CD4-positive, alpha-beta T cell treated with Interleukin-15 for 4 hours (primary cell): ENCODE data around the gene ITPRIP.
A peak's percentile ranks its signal among the peaks of the same experiment; 100 is the strongest.

Source experiments
- DNase-seq: peaks from one replicate; pipeline ENCODE4 v3.0.0-alpha.2; 2020; ENCODE audit warnings: low spot score

The ITPRIP gene

GRCh38 chr10:104307576-104308438, 30.5 kb downstream of the ITPRIP start:
- DNase-seq, result no peak

- no peak for DNase-seq
Observed at GRCh38 chr10:104306897-104307296, 31.4 kb downstream of the ITPRIP start.

GRCh38 chr10:104304927-104305326, 33.3 kb downstream of the ITPRIP start:
- DNase-seq, result no peak

DNA sequence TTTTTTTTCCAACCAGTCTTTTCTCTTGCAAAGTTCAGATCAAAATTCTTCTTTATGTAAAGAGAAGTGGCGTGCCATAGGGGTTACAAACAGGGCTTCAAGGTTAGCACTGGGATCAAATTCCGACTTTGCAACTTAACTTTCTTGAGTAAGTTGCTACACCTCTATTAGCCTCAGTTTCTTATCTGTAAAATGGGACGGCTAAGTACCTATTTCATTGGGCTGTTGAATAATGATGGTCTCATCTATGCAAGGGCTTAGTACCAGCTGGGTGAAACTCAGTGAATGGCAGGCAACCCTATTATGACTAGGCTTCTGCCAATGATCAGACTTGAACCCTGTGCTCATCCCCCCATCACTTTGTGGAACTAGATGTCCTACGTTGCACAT, 33.9 kb downstream of the ITPRIP start:
- no peak for DNase-seq

- DNase-seq, result peak; percentile 25
Observed at GRCh38 chr10:104303594-104304355, 34.5 kb downstream of the ITPRIP start.

DNA sequence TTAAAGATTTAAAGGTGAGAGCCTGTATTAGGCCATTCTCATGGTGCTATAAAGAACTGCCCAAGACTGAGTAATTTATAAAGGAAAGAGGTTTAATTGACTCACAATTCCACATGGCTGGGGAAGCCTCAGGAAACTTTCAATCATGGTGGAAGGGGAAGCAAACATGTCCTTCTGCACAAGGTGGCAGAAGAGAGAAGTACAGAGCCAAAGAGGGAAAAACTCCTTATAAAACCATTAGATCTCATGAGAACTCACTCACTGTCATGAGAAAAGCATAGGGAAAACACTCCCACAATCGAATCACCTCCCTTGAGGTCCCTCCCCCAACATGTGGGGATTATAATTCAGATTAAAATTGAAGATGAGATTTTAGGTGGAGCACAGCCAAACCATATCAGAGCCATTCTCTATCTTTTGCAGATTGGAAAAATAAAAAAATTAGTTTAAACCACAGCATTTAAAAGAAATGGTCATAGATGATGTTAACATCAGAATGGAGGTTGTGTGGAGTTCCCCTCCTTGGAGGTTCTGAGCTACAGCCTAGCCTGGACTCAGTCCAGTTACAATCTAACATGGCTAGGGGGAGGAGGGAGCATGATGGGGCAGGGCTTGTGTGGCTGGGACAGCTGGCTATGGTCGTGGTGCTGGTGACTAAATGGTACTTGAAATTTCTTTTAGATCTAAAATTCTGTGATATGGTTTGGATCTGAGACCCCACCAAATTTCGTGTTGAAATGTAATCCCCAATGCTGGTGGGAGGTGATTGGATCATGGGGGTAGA, 36.2 kb downstream of the ITPRIP start:
- no peak for DNase-seq

DNA sequence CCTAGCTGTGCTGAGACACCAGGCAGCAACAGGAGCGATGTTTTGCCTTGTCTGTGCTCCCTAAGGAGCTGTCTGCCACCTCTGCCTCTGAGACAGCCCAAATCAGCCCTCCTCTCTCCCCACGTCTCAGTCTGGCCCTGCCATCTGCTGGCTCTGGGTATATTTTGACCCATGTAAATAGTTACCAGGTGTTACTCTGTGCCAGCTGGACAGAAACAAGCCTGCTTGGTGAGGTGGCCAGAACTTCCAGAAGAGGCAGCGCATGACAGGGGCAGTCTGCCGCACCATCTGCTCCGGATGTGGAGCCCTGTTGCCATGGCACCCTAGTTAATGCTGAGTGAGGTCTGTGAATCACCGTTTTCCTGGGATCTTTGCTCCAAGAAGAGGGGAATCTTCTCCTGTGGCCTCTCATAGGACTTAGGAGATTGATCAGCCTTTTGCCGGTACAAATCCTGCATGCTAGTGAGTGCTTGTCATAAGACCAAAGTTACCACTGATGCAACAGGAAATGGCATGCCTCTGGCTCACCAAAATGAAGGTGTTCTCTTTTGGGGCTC, 37.5 kb downstream of the ITPRIP start:
- peak; percentile 26 for DNase-seq

GRCh38 chr10:104300002-104300735, 38.1 kb downstream of the ITPRIP start:
- DNase-seq, result no peak

DNA sequence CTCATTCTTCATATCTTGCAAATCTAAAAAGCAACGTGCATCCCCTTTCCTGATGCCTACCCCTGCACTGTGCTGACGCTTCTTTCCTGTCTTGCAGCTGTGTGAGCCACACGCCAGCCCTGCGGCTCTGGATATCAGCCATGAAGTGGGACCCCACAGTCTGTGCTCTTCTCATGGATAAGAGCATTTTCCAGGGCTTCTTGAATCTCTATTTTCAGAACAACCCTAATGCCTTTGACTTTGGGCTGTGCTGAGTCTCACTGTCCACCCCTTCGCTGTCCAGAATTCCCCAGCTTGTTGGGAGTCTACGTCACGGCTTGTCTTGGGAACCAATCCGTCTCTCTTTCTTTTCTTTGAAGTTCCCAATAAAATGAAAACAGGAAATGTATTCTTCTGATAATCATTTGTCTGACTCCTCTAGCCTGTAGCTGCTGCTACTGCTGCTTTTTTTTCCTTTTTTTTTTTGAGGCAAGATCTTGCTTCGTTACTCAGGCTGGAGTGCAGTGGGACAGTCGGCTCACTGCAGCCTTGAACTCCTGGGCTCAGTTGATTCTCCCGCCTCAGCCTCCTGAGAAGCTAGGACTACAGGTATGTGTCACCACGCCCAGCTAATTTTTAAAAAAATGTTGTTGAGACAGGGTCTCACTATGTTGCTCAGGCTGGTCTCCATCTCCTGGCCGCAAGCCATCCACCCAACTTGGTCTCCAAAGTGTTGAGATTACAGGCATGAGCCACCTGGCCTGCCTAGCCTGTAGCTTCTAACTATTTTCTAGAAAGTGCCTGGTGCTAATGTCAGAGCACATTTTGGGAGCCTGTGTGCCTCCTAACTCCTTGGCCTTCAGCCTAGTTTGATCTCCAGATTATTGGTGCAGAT, 39.0 kb downstream of the ITPRIP start:
- no peak for DNase-seq

- DNase-seq, result no peak
Observed at GRCh38 chr10:104297697-104298660, 40.3 kb downstream of the ITPRIP start.

- no peak for DNase-seq
Observed at GRCh38 chr10:104296687-104297436, 41.4 kb downstream of the ITPRIP start.

- no peak for DNase-seq
Observed at GRCh38 chr10:104293781-104294321, 44.4 kb downstream of the ITPRIP start.

DNA sequence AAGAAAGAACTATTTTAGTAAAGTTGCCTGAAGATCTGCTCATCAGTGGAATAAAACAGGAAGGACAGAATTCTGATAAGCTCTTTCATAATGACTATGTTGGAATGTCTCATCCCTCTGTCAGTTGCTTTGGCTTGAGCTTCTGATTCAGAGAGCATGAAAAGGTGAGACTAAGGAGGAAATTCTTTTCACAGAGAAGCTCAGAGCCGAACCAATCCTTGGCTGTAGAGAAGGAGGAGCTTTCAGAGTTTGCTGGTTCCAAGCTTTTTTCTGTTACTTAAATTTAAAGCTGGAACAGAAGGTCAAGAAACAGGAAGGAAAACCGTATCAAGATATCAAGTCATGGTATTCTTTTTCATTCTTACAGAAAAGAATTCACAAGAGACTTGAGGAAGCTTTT, 45.3 kb downstream of the ITPRIP start:
- DNase-seq, result no peak

DNA sequence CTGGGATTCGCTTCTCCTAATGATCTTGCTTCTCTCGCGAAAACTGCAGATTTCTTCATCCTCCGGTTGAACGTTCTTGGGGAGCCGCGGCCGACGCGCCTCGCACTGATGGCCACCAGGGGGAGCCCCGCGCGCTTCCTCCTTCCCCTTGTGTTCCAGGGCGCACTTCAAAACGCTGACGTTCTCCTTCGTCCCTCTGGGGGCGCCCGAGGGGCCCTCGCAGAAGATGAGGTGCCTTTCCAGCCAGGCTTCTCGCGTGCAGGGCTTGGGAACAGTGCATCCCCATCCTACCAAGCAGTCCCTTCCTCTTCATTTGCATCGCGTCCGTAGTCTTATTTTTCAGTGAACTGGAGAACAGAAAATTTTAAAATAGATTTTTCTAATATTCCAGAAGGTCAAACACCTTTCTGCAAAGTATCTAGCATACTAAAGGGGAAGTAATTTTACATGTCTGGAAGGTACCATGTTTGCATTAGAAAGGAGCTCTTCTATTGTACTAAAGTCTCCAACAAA, 46.8 kb downstream of the ITPRIP start:
- peak; percentile 87 for DNase-seq

GRCh38 chr10:104288355-104288754, 49.9 kb downstream of the ITPRIP start:
- no peak for DNase-seq

DNA sequence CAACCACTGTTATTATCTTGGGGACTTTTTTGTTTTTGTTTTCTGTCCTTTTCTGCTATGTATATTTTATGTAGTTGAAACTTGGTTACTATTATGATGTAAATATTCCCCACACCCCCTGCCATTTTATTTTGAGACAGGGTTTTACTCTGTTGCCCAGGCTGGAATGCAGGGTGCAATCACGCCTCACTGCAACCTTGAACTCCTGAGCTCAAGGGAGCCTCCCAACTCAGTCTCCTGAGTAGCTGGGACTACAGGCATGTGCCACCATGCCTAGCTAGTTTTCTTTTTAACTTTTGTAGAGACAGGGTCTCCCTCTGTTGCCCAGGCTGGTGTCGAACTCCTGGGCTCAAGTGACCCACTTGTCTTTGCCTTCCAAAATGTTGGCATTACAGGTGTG, 51.3 kb downstream of the ITPRIP start:
- DNase-seq, result no peak

GRCh38 chr10:104284846-104285245, 53.4 kb downstream of the ITPRIP start:
- DNase-seq, result no peak

- no peak for DNase-seq
Observed at GRCh38 chr10:104281694-104282093, 56.6 kb downstream of the ITPRIP start.
